Measurements from ENCODE around the gene YWHAG. TPM values are rescaled to one million over a fixed set of nuclear protein-coding genes. Genes with fewer than 3 reads are reported as not detected.

The YWHAG gene
- total RNA-seq, 2 donors from 2014 or later: 218 to 253 TPM

DNA sequence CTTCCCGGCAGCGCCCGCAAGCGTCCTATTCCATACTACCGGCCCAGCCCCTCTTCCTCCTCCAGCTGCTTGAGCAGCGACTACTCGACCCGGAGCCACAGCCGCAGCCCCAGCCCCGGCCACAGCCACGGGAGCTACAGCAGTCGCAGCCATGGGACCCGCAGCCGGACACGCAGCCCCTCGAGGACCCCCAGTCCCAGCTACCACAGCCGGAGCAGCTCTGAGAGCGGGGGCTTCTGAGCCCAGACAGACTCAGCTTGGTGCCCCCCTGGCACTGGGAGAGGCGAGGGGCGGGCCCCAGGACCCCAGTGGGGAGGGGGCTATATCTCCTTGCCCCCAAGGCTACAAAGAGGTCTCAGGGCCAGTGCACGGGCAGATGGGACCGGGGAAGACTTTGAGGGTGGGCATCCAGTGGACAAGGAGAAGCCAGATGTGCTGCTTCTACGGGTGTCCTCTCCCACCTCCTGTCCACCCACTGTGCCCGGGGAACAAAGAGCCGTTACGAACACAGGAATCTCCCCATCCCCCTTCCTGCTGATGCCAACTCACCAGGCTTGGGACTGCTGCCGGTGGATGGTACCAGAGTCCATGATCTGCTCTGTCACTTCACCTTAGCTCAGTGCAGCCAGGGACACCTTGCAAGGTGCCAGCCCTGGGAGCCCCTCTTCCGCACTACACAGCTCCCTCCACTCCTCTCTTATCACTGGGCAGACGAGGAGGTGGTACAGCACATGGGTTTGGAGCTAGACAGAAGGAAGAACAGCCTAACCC lies 73.0 kb downstream of the YWHAG start:
- intact Hi-C loops (cut with DNase I): no loop called here
- DNase-seq (no peak), ATAC-seq (no peak)

DNA sequence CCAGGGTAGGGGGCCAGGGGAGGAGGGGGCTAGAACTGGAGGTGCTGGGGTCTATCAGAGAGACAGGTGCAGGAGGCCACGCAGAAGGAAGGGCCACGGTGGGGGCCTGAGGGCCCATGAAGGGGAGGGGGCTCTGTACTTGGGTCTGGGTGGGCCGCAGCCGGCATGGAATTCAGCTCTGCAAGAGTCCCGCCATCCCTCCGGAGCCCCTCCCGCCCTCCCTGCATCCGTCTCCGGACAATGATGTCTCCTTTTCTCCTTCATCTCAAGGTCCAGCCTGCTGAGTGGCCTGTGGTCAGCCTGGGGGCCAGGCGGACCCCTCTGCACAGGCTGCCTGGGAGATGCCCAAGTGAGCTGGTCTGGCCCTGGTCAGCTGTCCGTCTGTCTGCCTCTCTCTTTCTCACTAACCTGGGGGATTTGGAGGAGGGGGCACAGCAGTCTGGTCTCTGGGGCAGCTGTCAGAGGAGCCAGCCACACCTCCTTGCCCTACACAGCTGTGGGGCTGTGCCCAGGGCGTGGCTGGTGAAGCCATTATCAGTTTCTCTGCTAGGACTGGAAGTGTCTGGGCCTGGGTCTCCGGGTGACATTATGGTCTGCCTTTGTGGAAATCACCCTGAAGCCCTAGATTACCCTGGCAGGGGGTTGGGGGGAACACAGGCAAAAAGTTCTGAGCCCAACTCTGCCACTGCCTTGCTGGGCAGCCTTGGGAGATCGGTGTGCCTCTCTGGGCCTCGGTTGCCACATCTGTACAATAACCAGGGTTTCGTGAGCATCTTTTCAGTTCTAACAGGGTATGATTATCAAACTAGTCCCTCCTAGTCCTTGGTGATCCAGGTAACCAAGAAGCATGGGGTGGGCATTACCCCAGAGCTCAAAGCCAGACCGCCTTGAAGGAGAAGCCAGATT lies 75.3 kb downstream of the YWHAG start:
- intact Hi-C loops (cut with DNase I): no loop called here
- DNase-seq (no peak), ATAC-seq (no peak)

DNA sequence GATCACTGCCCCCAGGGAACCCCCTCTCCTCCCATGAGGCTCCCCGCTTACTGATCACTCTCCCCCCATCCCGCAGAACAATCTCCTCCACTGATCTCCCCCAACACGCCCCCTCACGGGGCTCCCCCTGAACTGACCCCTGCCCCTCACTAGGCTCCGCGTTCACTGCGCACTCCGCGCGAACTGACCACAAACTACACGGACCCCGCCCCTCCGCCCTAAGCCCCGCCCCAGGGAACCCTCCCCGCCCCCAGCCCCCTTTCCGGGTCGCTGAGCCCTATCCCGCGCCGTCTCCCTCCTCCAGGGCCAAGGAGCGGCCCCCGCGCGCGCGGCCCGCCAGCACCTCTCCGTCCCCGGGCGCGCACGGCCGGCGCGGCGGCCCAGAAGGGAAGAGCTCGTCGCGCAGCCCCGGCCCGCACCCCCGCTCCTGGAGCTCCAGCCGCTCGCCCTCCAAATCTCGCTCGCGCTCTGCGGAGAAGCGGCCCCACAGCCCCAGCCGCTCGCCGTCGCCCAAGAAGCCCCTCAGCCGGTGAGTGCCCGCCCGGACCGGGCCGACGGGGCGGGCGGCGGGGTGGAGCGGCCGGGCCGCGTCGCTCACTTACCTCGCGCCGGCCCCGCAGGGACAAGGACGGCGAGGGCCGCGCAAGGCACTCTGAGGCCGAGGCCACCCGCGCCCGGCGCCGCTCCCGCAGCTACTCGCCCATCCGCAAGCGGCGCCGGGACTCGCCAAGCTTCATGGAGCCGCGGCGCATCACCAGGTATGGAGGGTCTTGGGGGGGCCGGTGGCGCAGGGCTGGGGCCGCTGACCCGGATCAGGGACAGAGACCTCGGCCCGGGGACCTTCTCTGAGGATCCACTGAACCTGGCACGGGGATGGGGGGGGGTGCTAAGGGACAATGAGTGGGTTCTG lies 76.2 kb downstream of the YWHAG start:
- intact Hi-C loops (cut with DNase I): no loop called here
- peak; percentile 79 to 83 for ATAC-seq
- DNase-seq: no peak

DNA sequence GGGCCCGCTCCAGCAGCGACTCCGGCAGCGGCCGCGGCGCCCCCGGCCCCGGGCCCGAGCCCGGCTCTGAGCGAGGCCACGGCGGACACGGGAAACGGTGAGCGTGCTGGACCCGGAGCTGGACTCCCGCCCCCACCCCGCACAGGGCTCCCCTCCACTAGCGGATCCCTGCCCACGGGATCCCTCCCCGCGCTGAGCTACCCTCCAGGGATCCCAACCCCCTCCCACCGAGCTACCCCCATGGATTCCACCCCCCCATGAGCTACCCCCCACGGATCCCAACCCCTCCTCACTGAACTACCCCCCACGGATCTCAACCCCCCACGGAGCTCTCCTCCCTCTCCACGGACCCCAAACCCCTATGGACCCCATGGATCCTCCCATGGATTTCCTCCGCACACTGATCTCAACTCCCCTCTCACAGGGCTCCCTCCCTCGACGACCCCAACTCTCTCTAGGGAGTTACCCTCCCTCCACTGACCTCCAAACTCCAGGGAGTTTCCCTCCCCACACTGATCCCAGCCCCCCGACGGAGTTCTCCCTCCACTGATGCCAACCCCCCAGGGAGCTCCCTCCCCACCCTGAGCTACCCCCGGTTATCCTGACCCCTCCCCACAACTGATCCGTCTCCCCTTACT lies 77.0 kb downstream of the YWHAG start:
- no peak for ATAC-seq
- intact Hi-C loops (cut with DNase I): no loop called here
- DNase-seq: no peak

GRCh38 chr7:76281006-76281705 lies 77.6 kb downstream of the YWHAG start:
- ATAC-seq (peak in 1 of 2 donors; percentile 31), DNase-seq (no peak)
- intact Hi-C loops (cut with DNase I): no loop called here

GRCh38 chr7:76280408-76280807 lies 78.4 kb downstream of the YWHAG start:
- ATAC-seq: peak in 1 of 2 donors; percentile 8
- no peak for DNase-seq
- intact Hi-C loops (cut with DNase I): no loop called here

DNA sequence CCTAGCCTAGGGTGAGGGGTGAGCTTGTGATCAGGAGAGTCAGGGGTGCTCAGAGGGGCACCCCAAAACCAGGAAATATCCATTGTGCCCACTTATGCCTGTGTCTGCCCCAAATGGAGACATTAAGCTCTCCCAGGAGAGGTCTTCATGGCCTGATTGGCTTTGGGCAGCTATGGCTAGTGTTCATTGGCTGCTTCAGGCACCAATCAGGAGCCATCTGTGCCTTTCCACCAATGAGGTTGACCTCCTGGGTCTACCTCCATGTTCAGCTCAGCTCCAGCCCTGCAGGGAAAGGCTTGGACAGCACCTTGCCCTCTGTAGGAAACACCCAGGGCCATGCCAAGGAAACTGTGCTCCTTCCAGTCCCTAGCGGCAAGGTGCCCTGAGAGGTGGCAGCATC lies 80.3 kb downstream of the YWHAG start:
- intact Hi-C loops (cut with DNase I): no loop called here
- no peak for ATAC-seq

More for the DNA sequence above, 80.3 kb downstream of the YWHAG start:
- no peak for DNase-seq

Other genes with a start within 250 kb of the YWHAG start
- 10 to 100 TPM; 19.7 to 27.4 TPM for gene SRRM3, start 157.1 kb downstream of the YWHAG start, total RNA-seq
- gene HSPB1, start 56.3 kb downstream of the YWHAG start, total RNA-seq: 1,000 to 10,000 TPM; 1,191 to 2,127 TPM
- 1 to 10 TPM in 1 of 2 donors, under 1 TPM in 1; 0.55 to 1.4 TPM for gene SSC4D, start 50.7 kb upstream of the YWHAG start, total RNA-seq
- gene ZP3, start 66.0 kb upstream of the YWHAG start, total RNA-seq: under 1 TPM in 1 of 2 donors, not detected in 1; 0.76 TPM
- 10 to 100 TPM in 1 of 2 donors, 1 to 10 TPM in 1; 8.5 to 11.4 TPM for gene DTX2, start 102.7 kb upstream of the YWHAG start, total RNA-seq
- gene UPK3B, start 151.6 kb upstream of the YWHAG start, total RNA-seq: 10 to 100 TPM in 1 of 2 donors, 1 to 10 TPM in 1; 3.7 to 33.8 TPM
- gene SPDYE16, start 184.3 kb upstream of the YWHAG start, total RNA-seq: under 1 TPM; 0.12 to 0.34 TPM

Measured in left cardiac atrium (tissue), 4 donors.